Measurements from ENCODE around the gene C17orf67.

The C17orf67 gene

DNA sequence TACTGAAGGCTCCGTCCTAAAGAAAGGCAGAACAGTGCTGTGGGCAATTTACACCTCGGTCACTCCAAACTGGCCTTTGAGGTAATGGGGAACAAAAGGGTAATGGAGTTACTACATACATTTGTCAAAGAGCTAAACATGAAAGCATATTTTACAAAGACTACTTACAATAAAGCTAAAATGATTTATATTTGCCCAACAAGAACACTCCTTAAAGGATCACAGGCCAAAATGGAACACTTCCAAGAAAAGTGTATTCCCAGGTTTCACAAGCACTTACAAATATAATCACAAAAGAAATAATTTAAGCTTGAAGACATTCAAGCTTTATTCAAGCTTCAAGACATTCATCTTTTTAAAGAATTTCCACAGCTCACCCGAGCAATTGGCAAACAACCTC is 29.3 kb downstream of the C17orf67 start:
- DNase-seq = no peak

DNA sequence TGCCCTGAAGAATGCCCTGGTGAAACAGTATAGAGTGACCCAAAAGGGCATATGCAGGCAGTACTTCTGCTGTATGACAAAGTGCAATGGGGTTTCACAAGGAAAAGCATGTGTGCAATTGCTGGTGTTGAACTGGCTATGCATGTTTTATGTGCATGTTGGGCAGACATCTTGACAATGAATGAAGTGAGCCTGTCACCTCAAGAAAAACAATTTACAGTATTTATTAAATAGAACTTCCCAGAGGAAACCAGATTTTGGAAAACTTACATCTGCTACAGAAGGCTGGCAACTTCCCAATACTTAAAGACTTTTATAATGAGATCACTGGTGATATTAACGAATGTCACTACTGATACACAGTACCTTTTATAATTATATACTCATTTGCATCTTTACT is 30.6 kb downstream of the C17orf67 start:
- DNase-seq = no peak

GRCh38 chr17:56801459-56802178 is 32.1 kb downstream of the C17orf67 start:
- no peak for DNase-seq

- no peak for DNase-seq
These were observed 34.8 kb downstream of the C17orf67 start for GRCh38 chr17:56798916-56799315.

DNA sequence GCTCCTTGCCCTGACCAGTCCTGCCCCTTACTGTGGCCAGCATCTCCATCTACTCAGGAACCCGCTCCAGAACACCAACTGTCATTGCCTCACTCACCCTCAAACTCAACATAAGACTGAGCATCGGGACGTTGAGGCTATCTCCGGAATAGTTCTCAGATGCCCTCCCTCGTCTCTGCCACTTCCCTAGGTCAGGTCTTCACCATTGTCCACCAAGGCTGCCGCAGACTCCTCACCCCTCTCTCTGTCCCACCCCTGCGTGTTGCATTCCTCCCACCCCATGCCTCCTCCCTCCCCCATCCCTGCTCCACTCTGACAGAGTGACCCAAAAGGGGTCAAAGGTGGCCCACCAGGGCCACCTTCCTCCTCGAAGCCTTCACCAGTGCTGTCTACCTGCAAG is 37.2 kb downstream of the C17orf67 start:
- DNase-seq = no peak

GRCh38 chr17:56795221-56795865 is 38.4 kb downstream of the C17orf67 start:
- no peak for DNase-seq

- no peak for DNase-seq
These were observed 39.8 kb downstream of the C17orf67 start for GRCh38 chr17:56793957-56794356.

DNA sequence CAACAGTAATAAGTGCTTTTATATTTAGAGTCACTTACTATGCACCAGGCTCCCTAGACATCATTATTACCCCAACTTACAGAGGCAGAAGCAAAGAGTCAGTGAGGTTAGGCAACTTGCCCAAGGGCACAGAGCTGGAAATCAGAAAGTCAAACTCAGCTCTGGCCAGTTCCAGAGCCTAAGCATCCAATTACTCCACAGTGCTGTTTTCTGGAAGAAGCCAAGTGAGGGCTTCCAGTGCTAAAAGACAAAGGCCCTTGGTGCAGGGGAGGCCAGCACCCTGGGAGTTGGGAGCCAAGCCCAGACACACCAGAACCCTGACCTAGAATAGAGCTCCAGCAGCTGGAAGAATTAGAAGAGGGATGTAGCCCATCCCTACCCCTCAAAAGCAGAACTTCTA is 40.2 kb downstream of the C17orf67 start:
- no peak for DNase-seq

DNA sequence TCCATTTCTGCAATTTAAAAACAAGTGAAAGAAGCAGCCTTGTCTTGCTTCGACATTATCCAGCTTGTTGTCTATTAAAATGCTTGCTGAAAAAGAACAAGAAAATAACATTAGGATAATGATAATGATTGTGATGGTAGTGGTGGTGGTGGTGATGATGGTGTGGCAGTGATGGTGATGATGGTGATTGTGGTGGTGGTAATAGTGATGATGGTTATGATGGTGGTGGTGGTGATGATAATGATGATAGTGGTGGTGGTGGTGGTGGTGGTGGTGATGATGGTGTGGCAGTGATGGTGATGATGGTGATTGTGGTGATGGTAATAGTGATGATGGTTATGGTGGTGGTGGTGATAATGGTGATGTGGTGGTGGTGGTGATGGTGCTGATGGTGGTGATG is 41.5 kb downstream of the C17orf67 start:
- DNase-seq = no peak

DNA sequence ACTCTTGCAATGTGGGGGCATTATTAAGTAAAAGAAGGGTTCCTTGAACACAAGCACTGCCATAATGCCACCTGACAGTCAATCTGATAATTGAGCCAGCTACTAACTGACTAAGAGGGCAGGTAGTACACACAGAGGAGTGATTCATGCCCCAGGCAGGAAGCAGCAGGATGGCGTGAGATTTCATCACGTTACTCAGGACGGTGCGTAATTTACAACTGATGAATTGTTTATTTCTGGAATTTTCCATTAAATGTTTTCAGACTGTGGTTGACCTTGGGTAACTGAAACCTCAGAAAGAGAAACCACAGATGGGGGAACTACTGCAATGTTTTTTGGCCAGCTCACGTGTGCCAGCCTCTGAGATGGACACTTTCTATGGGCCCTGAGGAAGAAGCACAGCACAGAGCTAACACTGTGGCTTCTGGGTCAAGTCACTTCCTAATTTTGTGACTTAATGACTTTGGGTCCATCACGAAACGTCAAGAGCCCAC is 46.7 kb downstream of the C17orf67 start:
- peak; percentile 55 to 59 for DNase-seq

GRCh38 chr17:56785997-56786680 is 47.6 kb downstream of the C17orf67 start:
- DNase-seq = no peak

GRCh38 chr17:56785405-56785804 is 48.3 kb downstream of the C17orf67 start:
- no peak for DNase-seq

GRCh38 chr17:56782338-56782737 is 51.4 kb downstream of the C17orf67 start:
- no peak for DNase-seq

- no peak for DNase-seq
These were observed 51.8 kb downstream of the C17orf67 start for GRCh38 chr17:56781906-56782305.

GRCh38 chr17:56779898-56780777 is 53.6 kb downstream of the C17orf67 start:
- DNase-seq = peak; percentile 87 to 89

DNA sequence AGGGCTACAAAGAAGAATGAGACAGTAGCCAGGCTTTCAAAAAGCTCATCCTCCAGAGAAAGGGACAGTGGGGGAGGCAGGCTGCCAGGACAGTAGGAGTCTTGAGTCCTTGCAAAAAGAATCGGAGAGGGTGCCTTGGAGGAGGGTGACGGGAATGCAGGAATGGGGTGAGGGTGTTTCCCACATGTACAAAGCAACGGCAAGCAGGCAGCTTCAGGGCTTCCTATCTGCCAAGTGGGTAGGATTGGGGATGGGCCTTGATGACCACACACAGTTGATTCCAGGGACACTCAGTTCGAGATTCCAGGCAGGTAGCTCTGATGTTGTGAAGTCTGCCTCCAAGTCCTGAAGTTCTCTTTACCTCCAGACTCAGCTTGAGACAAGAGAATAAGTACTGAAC is 54.4 kb downstream of the C17orf67 start:
- DNase-seq = no peak

DNA sequence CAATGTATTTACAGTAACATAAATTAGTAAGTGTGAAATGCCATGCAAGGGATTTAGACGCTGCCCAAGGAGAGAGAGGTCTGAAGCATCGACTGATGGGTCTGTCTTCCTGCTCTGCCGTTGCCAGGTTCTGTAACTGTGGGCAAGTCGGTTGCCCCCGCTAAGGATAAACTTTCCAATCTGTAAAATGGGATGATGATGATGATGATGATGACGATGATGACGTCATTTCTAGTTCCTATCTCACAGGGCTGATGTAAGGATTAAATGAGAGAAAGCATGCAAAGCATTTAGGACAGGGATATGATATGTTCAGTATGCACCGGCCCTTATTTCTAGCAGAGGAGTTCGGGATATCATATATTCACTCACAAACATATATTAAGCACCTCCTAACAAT is 54.8 kb downstream of the C17orf67 start:
- no peak for DNase-seq

DNA sequence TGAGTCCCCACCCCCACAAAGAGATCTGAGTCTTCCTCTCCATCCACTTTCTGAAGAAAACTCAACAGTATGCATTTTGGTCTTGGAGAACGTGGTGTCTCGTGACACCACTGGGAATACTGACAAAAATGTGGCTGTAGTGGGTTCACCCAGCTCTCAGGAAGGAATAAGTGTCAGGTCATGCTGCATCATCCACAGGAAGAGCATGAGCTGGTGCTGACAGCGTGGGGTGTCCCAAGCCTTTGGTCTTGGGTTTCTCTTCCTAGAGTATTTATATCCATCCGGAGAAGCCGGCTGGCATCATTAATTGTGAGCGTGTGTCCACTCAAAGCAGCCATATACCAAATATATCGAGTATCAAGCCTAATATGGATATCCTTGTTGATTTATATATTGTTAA is 55.9 kb downstream of the C17orf67 start:
- DNase-seq = no peak

DNA sequence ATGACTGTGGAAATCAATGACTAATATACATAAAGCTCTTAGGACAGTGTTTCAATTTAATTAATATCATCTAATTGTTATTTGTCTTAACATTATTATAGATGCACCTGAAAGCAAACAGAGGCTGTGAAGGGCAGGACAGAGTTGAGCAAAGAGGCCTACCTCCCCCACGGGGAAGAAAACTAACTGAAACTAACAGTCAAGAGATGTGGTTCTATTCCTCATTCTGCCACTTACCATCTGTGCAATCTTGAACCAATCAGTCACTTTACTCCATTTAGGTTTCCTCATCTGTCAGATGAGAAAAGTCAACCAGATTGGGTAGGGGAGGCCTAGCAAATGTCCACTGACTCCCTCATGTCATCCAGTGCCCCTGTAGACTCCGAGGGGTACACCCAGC is 59.1 kb downstream of the C17orf67 start:
- DNase-seq = no peak

DNA sequence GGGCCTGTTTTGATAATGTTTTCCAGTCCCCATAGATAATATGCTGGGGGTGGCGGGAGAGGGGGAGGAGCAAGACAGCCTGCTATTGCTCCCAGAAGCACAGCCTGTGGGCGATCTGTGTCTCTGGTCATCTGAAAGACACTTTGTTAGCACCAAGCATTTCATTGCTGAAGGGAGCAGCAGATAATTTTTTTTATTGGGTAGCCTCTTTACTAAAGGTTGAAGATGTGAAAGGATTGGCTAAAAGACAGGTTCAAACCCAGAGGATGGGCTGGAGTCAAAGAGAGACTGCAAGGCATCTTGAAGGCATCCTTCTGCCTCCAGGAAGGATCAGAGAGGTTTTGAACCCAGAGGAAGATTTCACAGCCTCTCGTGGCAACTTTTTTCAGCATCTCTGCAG is 60.6 kb downstream of the C17orf67 start:
- DNase-seq = no peak

DNA sequence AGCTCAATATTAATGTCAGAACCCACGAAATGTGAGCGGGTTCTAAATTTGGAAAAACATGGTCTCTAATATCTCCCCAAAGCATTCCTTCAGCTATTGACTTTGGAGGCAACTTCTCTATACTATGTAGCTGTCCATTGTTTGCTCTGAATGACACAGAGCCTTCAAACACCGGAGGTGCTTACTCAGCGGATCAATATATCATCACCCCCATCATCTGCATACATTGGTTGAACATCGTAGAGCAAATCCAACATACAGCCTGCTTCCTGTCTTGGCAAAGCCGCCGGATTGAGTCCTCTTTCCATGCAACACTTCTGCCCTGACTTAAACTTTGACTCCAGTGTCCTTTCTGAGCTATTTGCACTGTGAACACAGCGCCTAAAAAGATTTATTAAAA is 61.3 kb downstream of the C17orf67 start:
- DNase-seq = no peak

GRCh38 chr17:56771975-56772374 is 61.7 kb downstream of the C17orf67 start:
- DNase-seq = no peak

DNA sequence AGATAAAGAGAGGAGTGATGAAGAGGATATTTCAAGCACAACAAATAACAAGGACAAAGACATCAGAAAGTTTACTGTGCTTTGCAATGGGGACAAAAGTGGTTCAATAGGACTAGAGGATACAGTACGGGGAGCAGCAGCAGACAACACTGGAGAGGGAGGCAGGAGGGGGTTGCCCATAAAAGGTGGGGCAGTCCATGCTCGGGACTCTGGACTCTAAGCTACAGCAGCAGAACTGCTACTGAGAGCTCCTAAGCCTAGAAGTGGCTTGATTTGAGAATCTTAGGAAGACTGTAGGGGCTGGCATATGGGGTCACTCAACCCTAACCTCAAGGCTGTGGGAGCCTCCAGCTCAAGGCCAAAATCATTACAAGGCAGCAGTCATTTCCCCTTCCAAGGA is 62.2 kb downstream of the C17orf67 start:
- no peak for DNase-seq

Data from stimulated activated CD4-positive, alpha-beta T cell treated with anti-CD3 and anti-CD28 coated beads, Interleukin-2, amount 100 ng/mL, for 24 hours (primary cell).